GM12892 (cell line): Measurements from ENCODE around the gene ACTN1.
"Not testable (repeated sequence)": the region's sequence is repeated elsewhere in the genome, so short reads cannot be mapped to it uniquely, and the experiment has no call there.

ENCODE experiments used
- DNase-seq: peaks from one replicate; pipeline ENCODE4 v3.0.0; 2011; ENCODE audit not compliant: insufficient read length
- FAIRE-seq: peaks from 2 replicates; lab custom pipeline; 2011; peaks lifted over from hg19 to GRCh38; lab: Jason Lieb, UNC
- POLR2A ChIP-seq: IDR thresholded peaks from 2 replicates; pipeline ENCODE4 v1.6.1; 2011; ENCODE audit warnings: low read depth, low read length, control low read depth
- POLR2AphosphoS5 ChIP-seq: IDR thresholded peaks from 2 replicates; pipeline ENCODE4 v1.6.1; 2011; ENCODE audit warnings: low read depth, low read length, control low read depth
- TAF1 ChIP-seq: IDR thresholded peaks from 2 replicates; pipeline ENCODE4 v1.6.1; 2011; ENCODE audit warnings: low read depth, mild to moderate bottlenecking, control low read depth, low read length, borderline replicate concordance

The ACTN1 gene

GRCh38 chr14:68974759-68975347 is 4.2 kb downstream of the ACTN1 start:
- no peak for TF ChIP-seq POLR2AphosphoS5
- TF ChIP-seq POLR2A: no peak
- TF ChIP-seq TAF1: no peak
- FAIRE-seq: no peak

GRCh38 chr14:68973639-68974038 is 5.5 kb downstream of the ACTN1 start:
- DNase-seq (no peak), FAIRE-seq (no peak)
- TF ChIP-seq TAF1: no peak

More at GRCh38 chr14:68974759-68975347, 4.2 kb downstream of the ACTN1 start:
- no peak for DNase-seq

- not testable (repeated sequence) for FAIRE-seq
Measured at GRCh38 chr14:68973219-68973565, 5.9 kb downstream of the ACTN1 start.

GRCh38 chr14:68972507-68973218 is 6.4 kb downstream of the ACTN1 start:
- TF ChIP-seq POLR2AphosphoS5 (no peak), TAF1 (no peak), POLR2A (no peak)
- DNase-seq (no peak), FAIRE-seq (no peak)

More at GRCh38 chr14:68973219-68973565, 5.9 kb downstream of the ACTN1 start:
- DNase-seq: not testable (repeated sequence)

GRCh38 chr14:68971411-68972035 is 7.6 kb downstream of the ACTN1 start:
- FAIRE-seq (no peak), DNase-seq (no peak)

GRCh38 chr14:68970736-68971135 is 8.4 kb downstream of the ACTN1 start:
- DNase-seq (no peak), FAIRE-seq (no peak)
- TF ChIP-seq POLR2A: no peak
- no peak for TF ChIP-seq POLR2AphosphoS5
- no peak for TF ChIP-seq TAF1

More at GRCh38 chr14:68971411-68972035, 7.6 kb downstream of the ACTN1 start:
- TF ChIP-seq POLR2A (no peak), POLR2AphosphoS5 (no peak), TAF1 (no peak)

- FAIRE-seq: no peak
- no peak for DNase-seq
- TF ChIP-seq TAF1 (no peak), POLR2AphosphoS5 (no peak), POLR2A (no peak)
Measured at GRCh38 chr14:68970038-68970612, 9.0 kb downstream of the ACTN1 start.

GRCh38 chr14:68969278-68970033 is 9.6 kb downstream of the ACTN1 start:
- TF ChIP-seq TAF1: no peak
- TF ChIP-seq POLR2A: no peak
- TF ChIP-seq POLR2AphosphoS5: no peak
- FAIRE-seq: no peak
- DNase-seq: no peak

- no peak for FAIRE-seq
- no peak for DNase-seq
- TF ChIP-seq POLR2AphosphoS5 (no peak), POLR2A (no peak), TAF1 (no peak)
Measured at GRCh38 chr14:68968721-68969120, 10.4 kb downstream of the ACTN1 start.

GRCh38 chr14:68968051-68968450 is 11.1 kb downstream of the ACTN1 start:
- DNase-seq (no peak), FAIRE-seq (no peak)
- TF ChIP-seq POLR2AphosphoS5 (no peak), POLR2A (no peak), TAF1 (no peak)

GRCh38 chr14:68967459-68967940 is 11.6 kb downstream of the ACTN1 start:
- TF ChIP-seq POLR2AphosphoS5: no peak
- no peak for TF ChIP-seq POLR2A
- TF ChIP-seq TAF1: no peak
- FAIRE-seq (no peak), DNase-seq (no peak)
